CD4-positive, alpha-beta T cell treated with Interleukin-15 for 1 hour (primary cell): ENCODE measurements around the gene CACNA1C.
A peak's percentile ranks its signal among the peaks of the same experiment; 100 is the strongest.

Experiments
- DNase-seq: peaks from one replicate; pipeline ENCODE4 v3.0.0-alpha.2; 2020

CACNA1C gene

DNA sequence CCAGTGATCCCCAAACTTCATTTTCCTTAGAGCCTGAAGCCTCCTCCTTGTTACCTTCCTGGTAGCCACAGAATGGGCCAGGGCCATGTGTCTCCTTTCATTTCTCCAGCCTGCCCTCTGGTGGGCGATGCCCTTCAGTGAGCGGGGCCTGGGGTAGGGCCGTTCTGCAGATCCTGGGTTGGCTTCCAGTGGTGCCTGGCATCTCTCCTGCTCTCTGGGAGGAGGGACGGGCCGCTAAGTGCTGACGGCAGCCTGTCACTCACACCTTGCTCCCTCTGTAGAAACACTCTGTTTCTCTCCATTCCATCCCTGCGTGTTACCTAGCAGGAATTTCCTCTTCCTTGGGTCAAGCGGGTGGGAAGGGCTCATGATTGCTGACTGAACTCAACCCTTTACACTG is 232.1 kb downstream of the CACNA1C start:
- DNase-seq: no peak

GRCh38 chr12:2285462-2285861 is 232.7 kb downstream of the CACNA1C start:
- no peak for DNase-seq

DNA sequence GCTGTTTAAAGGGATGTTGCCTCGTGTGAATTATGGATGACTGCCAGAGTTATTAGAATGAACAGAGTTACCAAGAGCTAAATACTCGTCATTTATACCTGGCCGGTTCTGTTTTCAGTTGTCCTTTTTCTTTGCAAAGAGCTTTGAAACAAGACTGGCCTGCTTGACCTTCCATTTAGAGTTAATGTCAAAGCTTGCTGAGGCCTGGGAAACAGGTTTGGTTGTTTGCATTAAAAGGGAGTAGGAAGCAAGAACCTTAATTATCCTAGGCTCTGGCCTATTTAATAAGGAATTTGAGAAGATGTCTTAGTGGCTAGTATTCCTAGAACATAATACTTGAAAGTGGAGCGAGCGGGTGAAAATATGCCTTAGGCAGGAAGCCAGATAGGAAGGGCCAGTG is 233.3 kb downstream of the CACNA1C start:
- no peak for DNase-seq

GRCh38 chr12:2286461-2287131 is 233.8 kb downstream of the CACNA1C start:
- no peak for DNase-seq

DNA sequence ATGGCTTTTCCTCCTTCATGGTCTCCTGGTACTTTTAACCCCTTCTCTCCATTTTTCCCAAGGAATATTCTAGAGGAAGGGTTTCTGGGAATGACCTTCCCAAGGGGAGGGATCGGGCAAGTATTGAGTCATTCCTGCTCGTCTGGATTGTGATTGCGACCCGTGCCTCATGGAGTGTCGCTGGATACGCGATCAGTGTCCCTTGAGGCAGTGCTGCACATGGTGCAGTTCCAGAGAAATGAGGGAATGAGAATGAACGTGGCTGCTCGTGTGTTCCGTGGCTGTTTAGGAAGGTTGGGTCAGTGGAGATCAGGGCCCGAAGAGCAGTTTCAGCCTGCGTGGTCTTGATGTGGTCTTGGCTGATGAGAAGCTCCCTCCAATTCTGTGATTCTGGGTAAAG is 234.4 kb downstream of the CACNA1C start:
- DNase-seq: no peak

GRCh38 chr12:2287589-2287988 is 234.8 kb downstream of the CACNA1C start:
- no peak for DNase-seq

DNA sequence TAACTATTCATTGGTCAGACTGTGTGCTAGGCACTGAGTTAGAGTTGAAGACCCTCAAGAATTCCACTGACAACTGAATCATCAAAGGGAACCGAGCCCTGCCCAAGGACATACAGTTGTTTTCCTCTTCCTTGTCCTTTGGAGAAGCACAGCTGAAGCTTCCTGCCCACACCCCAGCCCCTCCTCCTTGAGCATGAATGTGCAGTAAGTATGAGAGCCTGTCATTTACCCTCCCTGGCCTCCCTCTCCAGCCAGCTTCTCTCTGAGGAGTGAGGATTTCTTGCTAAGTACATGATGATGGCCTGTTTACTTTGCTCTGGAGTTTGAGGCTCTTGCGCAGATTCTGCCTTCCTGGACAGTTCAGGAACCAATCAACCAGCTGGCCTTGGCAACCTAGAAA is 235.2 kb downstream of the CACNA1C start:
- DNase-seq: no peak

DNA sequence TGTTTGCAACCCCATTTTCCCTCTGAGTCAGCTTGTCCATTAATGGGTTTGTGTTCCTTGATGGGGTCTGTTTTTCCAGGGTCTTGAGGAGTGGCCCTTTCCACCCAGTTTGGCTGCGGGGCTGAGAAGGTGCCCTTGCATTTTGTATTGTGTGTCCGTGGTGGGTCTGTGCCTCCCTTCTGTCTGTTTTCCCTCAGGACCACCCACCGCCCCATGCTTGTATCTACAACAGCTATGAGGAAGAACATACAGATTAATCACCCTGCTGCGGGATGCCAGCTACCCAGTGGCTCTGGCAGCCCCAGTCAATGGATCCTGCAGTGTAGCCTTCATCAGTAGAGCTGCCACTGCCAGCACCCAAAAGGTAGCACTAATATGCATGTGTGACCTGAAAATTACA is 235.7 kb downstream of the CACNA1C start:
- DNase-seq: no peak

- DNase-seq: no peak
Measured at GRCh38 chr12:2288875-2289274, 236.1 kb downstream of the CACNA1C start.

- DNase-seq: no peak
Measured at GRCh38 chr12:2289525-2289924, 236.7 kb downstream of the CACNA1C start.

DNA sequence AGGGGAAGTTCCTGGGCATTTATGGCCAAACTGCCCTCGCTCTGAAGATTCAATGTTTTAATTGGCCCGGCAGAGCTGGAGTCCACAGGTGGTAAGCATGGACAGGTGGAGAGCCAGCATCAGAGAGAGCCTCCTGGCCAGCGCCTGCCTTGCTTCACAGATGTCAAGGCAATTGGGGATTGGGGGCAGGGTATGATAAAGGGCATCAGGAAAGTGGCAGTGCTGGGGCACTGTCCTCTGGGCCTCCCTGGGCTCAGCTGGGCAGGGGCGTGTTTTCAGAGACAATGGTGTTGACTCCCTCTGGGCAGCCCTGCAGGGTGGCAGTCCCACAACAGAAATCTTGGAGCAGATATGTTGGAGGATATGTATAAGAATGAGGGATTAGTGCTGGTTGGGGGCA is 237.3 kb downstream of the CACNA1C start:
- no peak for DNase-seq

DNA sequence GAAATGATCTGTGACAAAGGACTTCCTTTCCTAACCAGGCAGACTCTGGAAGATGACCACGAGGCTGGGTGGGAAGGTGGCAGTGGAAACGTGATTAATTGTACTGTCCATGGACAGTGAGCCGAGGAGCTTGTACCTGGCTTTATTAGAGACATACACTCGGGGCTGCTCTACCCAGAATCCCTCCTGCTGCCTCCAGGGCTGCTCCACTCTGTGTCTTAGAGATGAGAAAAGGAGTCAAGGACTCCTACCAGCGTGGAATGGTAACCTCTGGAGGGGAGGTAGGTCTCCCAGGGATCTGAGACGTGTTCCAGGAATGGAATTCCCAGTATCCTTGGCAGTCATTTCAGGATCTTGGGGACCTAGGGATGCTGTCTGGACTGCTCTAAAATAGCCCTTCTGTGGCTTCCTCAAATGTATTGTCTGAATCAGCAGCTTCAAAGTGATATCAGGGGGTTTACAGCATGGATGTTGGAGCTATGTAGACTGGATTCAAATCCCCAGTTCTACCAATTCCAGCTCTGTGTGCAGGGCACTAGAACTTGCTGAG is 237.8 kb downstream of the CACNA1C start:
- no peak for DNase-seq

DNA sequence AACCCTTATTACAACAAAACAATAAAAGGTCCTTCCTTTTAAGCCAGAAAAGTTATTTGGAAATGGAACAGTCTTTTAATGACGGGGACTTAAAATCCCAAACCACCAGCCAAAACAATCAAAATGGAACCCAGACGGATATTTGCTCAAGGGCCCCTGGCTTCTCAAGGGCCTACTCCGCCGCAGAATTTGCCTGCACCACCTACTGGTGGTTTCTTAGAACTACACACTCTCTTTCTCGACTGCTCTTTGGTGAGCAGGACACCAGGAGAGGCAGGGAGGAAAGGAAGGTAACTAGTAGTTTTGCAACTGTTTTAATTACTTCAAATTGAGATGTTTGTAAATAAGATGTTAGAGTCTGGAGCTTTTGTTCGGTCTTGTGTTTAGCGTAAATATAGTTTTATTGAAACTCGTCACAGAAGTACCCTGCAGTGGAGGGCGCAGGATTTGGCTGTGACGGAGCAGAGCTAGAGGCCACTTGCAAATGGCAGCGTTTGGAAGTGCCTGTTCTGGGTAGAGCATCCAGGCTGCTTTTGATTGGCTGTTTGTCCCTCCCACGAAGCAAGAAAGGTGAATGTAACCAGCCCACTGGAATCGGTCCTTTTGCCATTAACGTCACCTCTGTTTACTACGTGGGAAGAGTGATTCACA is 238.5 kb downstream of the CACNA1C start:
- DNase-seq: no peak

- DNase-seq: no peak
Measured at GRCh38 chr12:2291947-2292346, 239.2 kb downstream of the CACNA1C start.

DNA sequence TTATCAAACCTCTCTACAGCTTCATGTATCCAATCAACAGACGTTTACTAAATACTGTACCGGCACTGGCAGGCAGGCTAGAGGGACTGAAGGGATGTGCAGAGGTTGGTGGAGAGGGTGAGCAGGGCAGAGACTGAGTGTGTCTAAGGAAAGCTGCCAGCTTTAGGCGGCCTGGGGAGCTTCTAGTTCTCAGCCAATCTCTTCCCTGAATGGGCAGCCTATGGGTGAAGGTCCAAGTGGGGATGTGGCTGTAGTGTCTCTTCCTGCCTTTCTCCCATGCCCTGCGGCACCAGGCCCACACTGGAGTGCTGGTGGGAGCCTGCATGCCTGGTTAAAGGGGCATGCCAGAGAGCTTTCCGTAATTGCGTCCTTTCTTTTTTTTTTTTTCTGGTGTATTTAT is 239.8 kb downstream of the CACNA1C start:
- no peak for DNase-seq

- peak; percentile 81 for DNase-seq
Measured at GRCh38 chr12:2294651-2295475, 242.1 kb downstream of the CACNA1C start.

DNA sequence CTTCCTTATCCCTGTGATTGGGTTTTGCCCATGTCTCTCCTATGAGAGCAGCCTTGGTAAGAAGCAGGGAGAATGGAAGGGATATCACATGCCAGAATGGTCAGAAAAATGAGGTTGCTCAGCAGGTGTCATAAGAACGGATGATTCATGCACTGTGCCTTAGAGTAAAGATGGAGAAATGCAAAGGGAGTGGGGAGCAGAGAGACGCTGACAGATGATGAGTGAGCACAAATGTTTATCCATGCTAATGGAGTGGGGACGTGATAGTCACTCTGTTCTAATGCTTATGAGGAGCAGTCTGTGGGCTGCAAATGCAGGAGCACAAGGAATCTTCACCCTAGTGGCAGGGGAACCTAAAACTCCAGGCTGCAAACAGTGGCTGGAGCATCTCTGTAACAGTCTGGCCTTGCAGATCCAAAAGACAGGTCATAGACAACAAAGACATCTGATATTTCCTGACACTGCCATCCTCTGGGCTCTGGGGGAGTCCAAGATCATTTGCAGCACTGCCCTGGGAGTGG is 243.2 kb downstream of the CACNA1C start:
- DNase-seq: peak; percentile 37

- DNase-seq: no peak
Measured at GRCh38 chr12:2297004-2297403, 244.2 kb downstream of the CACNA1C start.

- DNase-seq: no peak
Measured at GRCh38 chr12:2297658-2298057, 244.9 kb downstream of the CACNA1C start.

- DNase-seq: no peak
Measured at GRCh38 chr12:2298556-2299200, 245.9 kb downstream of the CACNA1C start.

DNA sequence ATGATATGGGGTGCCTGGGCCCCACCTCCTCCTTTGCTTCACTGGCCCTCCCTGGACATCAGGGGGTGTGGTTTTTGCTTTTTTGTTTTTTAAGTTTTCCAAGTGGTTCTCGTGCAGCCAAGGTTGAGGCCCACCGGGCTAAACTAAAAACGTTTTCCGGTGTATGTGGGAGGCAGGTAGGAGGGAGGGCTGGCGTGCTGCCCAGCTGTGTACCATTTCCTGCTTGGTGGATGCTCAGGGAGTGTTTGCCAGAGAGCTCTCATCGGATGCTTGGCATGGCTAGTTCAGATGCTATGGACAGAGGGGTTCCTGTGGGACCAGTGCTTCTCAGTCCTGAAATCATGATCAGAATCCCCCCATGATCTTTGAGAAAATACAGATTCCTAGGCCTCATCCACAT is 246.4 kb downstream of the CACNA1C start:
- no peak for DNase-seq

DNA sequence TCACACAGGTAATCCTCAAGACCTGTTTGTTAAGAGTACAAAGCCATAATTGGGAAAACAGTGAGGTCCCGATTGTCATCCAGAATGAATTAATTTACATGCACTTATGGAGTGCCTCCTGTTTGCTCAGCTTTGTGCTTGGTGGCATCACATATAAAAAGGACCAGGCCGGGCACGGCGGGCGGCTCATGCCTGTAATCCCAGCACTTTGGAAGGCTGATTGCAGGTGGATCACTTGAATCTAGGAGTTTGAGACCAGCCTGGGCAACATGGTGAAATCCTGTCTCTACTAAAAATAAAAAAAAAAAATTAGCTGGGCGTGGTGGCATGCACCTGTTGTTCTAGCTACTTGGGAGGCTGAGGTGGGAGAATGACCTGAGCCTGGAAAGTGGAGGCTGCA is 247.4 kb downstream of the CACNA1C start:
- no peak for DNase-seq

DNA sequence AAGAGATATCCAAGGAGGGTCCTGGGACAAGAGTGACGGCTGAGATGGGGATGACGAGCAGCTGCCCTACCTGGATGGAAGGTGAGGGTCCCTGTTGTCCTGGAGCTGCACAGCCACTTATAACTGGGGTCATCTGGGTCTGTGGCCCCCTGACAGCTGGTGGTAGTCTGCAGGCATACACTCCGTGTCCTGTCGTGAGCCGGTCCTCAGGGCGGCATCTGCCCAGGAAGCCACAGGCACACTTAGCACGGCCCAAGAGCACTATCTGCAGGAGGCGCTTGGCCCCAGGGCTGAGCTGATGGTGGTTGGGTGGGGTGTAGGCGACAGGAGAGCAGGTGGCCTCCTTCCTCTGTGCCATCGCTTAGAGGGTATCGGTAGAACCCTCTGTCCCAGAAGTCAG is 248.1 kb downstream of the CACNA1C start:
- no peak for DNase-seq
